ENCODE measurements around the gene KANSL2.

DNA sequence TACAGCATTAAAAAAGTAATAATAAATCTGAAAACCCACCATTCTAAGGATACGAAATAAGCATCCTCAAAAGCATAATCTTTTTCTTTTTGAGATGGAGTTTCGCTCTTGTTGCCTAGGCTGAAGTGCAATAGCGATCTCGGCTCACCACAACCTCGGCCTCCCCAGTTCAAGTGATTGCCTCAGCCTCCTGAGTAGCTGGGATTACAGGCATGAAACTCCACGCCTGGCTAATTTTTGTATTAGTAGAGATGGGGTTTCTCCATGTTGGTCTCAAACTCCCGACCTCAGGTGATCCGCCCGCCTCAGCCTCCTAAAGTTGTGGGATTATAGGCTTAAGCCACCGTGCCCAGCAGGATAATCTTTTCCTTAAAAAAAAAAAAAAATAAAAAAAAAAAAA is 30.2 kb upstream of the KANSL2 start:
- TF ChIP-seq, protein P1, sequence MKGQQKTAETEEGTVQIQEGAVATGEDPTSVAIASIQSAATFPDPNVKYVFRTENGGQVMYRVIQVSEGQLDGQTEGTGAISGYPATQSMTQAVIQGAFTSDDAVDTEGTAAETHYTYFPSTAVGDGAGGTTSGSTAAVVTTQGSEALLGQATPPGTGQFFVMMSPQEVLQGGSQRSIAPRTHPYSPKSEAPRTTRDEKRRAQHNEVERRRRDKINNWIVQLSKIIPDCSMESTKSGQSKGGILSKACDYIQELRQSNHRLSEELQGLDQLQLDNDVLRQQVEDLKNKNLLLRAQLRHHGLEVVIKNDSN (CRISPR knock-in tag; IDR thresholded peaks at IDR 0.05), result no peak
- no peak for TF ChIP-seq CREB1 (CRISPR knock-in tag; IDR thresholded peaks at IDR 0.05)
- TF ChIP-seq, protein P2, sequence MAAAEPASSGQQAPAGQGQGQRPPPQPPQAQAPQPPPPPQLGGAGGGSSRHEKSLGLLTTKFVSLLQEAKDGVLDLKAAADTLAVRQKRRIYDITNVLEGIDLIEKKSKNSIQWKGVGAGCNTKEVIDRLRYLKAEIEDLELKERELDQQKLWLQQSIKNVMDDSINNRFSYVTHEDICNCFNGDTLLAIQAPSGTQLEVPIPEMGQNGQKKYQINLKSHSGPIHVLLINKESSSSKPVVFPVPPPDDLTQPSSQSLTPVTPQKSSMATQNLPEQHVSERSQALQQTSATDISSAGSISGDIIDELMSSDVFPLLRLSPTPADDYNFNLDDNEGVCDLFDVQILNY (CRISPR knock-in tag; IDR thresholded peaks at IDR 0.05), result no peak
- TF ChIP-seq ESRRA (CRISPR knock-in tag; IDR thresholded peaks at IDR 0.05; ENCODE audit: borderline replicate concordance), result no peak
- TF ChIP-seq, protein P3, sequence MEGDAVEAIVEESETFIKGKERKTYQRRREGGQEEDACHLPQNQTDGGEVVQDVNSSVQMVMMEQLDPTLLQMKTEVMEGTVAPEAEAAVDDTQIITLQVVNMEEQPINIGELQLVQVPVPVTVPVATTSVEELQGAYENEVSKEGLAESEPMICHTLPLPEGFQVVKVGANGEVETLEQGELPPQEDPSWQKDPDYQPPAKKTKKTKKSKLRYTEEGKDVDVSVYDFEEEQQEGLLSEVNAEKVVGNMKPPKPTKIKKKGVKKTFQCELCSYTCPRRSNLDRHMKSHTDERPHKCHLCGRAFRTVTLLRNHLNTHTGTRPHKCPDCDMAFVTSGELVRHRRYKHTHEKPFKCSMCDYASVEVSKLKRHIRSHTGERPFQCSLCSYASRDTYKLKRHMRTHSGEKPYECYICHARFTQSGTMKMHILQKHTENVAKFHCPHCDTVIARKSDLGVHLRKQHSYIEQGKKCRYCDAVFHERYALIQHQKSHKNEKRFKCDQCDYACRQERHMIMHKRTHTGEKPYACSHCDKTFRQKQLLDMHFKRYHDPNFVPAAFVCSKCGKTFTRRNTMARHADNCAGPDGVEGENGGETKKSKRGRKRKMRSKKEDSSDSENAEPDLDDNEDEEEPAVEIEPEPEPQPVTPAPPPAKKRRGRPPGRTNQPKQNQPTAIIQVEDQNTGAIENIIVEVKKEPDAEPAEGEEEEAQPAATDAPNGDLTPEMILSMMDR (IDR thresholded peaks at IDR 0.05), result no peak
- no peak for TF ChIP-seq ZNF232 (CRISPR knock-in tag; IDR thresholded peaks at IDR 0.05)
- TF ChIP-seq RELA (CRISPR knock-in tag; IDR thresholded peaks at IDR 0.05; ENCODE audit: borderline replicate concordance), result no peak
- TF ChIP-seq TCF7 (CRISPR knock-in tag; IDR thresholded peaks at IDR 0.05; ENCODE audit: low read depth), result no peak
- TF ChIP-seq, protein P4, sequence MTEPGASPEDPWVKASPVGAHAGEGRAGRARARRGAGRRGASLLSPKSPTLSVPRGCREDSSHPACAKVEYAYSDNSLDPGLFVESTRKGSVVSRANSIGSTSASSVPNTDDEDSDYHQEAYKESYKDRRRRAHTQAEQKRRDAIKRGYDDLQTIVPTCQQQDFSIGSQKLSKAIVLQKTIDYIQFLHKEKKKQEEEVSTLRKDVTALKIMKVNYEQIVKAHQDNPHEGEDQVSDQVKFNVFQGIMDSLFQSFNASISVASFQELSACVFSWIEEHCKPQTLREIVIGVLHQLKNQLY (CRISPR knock-in tag; IDR thresholded peaks at IDR 0.05), result no peak
- TF ChIP-seq JAZF1 (CRISPR knock-in tag; IDR thresholded peaks at IDR 0.05), result no peak
- TF ChIP-seq, protein P5, sequence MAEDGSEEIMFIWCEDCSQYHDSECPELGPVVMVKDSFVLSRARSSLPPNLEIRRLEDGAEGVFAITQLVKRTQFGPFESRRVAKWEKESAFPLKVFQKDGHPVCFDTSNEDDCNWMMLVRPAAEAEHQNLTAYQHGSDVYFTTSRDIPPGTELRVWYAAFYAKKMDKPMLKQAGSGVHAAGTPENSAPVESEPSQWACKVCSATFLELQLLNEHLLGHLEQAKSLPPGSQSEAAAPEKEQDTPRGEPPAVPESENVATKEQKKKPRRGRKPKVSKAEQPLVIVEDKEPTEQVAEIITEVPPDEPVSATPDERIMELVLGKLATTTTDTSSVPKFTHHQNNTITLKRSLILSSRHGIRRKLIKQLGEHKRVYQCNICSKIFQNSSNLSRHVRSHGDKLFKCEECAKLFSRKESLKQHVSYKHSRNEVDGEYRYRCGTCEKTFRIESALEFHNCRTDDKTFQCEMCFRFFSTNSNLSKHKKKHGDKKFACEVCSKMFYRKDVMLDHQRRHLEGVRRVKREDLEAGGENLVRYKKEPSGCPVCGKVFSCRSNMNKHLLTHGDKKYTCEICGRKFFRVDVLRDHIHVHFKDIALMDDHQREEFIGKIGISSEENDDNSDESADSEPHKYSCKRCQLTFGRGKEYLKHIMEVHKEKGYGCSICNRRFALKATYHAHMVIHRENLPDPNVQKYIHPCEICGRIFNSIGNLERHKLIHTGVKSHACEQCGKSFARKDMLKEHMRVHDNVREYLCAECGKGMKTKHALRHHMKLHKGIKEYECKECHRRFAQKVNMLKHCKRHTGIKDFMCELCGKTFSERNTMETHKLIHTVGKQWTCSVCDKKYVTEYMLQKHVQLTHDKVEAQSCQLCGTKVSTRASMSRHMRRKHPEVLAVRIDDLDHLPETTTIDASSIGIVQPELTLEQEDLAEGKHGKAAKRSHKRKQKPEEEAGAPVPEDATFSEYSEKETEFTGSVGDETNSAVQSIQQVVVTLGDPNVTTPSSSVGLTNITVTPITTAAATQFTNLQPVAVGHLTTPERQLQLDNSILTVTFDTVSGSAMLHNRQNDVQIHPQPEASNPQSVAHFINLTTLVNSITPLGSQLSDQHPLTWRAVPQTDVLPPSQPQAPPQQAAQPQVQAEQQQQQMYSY (CRISPR knock-in tag; IDR thresholded peaks at IDR 0.05), result no peak

Measured in WTC11 (cell line).